Epithelial cell of proximal tubule (primary cell): ENCODE measurements around the gene PRKN. TPM values are rescaled to one million over a fixed set of nuclear protein-coding genes. Genes with fewer than 3 reads are reported as not detected.

Experiments used
- DNase-seq: peaks from one replicate; pipeline ENCODE4 v3.0.0-alpha.2; 2011; ENCODE audit warnings: low read depth
- H3K4me3 ChIP-seq: 2 replicates; pipeline ENCODE4 v1.5.1; 2011; ENCODE audit warnings: low read depth, mild to moderate bottlenecking, low read length
- CTCF ChIP-seq: conservative IDR thresholded peaks from 2 replicates; pipeline ENCODE4 v1.5.1; 2012; ENCODE audit warnings: low read depth, mild to moderate bottlenecking, low read length
- total RNA-seq: library from RNA; depleted of rRNA; stranded (reverse); fragments of >200 nt; gene quantifications from 2 replicates; pipeline ENCODE4 v1.2.3, GENCODE V29; 2015

The PRKN gene
- total RNA-seq, 1 donor from 2014 or later, result 0.58 TPM

GRCh38 chr6:162242915-162243314, 484.7 kb downstream of the PRKN start:
- H3K4me3 ChIP-seq, result no peak overlapping the region
- no peak for DNase-seq
- no peak for TF ChIP-seq CTCF

GRCh38 chr6:162239330-162239729, 488.2 kb downstream of the PRKN start:
- no peak overlapping the region for H3K4me3 ChIP-seq
- no peak for DNase-seq
- no peak for TF ChIP-seq CTCF

DNA sequence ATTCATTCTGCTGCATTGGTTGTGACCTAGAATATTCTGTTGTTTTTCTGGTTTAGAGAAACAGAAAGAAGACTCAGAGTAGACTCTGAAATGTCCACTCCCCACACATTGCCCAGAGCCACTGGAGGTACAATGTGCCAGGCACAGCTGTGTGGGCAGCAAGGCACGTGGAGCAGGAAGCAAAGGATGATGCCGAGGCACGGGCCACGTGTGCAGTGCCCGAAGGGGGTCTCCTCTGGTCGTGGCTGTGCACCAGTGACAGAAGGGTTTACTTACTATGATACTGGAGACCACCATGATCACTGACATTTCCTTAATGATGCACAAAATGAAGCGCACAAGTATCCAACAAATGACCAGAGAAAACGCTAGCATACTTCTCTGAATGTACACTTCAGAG, 488.9 kb downstream of the PRKN start:
- no peak for DNase-seq
- no peak overlapping the region for H3K4me3 ChIP-seq
- no peak for TF ChIP-seq CTCF

DNA sequence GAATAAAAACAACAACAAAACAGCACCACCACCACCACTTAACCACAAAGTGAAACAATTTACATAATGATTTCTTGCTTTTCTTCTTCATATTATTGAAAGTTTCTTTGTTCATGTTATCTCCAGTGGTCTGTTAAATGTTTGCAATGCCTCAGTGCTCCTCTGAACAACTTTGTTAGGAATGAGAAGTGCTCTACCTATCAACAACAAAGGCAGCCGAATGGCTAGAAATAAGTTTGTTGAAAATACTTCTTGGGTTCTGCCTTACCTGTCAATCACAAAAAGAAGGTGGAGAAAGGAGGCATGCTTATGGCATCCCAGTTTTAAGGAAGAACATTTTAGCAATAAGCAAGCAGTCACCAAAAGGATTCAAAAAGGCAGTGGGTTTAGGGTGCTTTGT, 490.2 kb downstream of the PRKN start:
- no peak overlapping the region for H3K4me3 ChIP-seq
- TF ChIP-seq CTCF, result no peak
- DNase-seq, result no peak

DNA sequence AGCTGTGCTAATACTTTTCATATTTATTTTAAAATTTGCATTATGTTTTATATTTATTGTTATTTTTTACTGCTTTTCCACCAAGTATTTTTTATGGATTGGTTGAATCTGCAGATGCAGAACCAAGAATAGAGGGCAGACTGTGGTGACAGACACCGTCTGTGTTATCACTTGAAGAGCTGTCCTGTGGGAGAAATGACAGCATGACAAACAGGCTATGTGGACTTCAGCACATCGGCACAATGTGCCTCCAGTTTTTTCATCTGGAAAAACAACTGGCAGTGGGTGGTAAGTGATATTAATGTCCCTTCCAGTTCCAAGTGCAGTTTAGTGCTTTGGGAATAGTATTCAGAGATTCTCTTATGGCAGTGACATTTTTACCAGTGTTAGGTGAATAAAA, 492.9 kb downstream of the PRKN start:
- DNase-seq, result no peak
- no peak for TF ChIP-seq CTCF

GRCh38 chr6:162230147-162230752, 497.3 kb downstream of the PRKN start:
- DNase-seq, result no peak
- no peak overlapping the region for H3K4me3 ChIP-seq
- TF ChIP-seq CTCF, result no peak

More for the DNA sequence above, 492.9 kb downstream of the PRKN start:
- no peak overlapping the region for H3K4me3 ChIP-seq

DNA sequence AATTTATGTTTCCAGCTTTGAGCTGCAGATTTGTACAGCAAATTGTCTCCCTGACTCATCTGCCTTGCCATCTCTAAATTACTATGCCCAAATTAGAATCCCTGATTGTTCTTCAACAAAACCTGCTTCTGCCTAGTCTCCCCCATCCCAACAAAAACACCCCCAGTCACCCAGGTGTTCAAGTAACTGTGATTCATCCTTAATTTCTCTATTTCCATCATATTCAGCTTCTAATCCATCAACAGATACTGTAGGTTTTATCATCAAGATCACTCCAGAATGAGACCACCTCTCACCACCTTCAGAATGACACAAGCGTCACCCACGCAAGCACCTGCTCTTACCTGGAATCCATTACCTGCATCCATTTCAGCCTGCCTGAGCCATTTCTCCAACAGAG, 498.5 kb downstream of the PRKN start:
- no peak overlapping the region for H3K4me3 ChIP-seq
- no peak for TF ChIP-seq CTCF
- DNase-seq, result no peak
